K562 (cell line): ENCODE measurements around the gene SETD3. TPM values are rescaled to one million over a fixed set of nuclear protein-coding genes. Genes with fewer than 3 reads are reported as not detected.
A peak's percentile ranks its signal among the peaks of the same experiment; 100 is the strongest.

Experiments
- ARID1B ChIP-seq: fragments of 450-650 bp; IDR thresholded peaks from 2 replicates; pipeline ENCODE4 v1.6.1; 2016; ENCODE audit warnings: antibody characterized with exemption, mild to moderate bottlenecking, inconsistent platforms
- CHD2 ChIP-seq: IDR thresholded peaks from 2 replicates; pipeline ENCODE4 v1.6.1; 2011; ENCODE audit warnings: low read depth, low read length
- DDX20 ChIP-seq: fragments of 450-650 bp; IDR thresholded peaks from 2 replicates; pipeline ENCODE4 v1.6.1; 2016; ENCODE audit warnings: missing genetic modification characterization, low read depth, mild to moderate bottlenecking, missing compliant biosample characterization, moderate library complexity
- ETV6 ChIP-seq, 3 experiments: fragments of 150-350 bp in 1 of 3; sonication (generic) in 1 of 3; formaldehyde crosslinking in 1 of 3; IDR thresholded peaks; 2 replicates each; pipeline versions ENCODE4 v1.6.1 to v1.8.0; 2014 to 2022; ENCODE audit warnings: borderline replicate concordance in 2 of 3, low read depth in 2 of 3, antibody characterized with exemption in 1 of 3, low read length in 1 of 3, mild to moderate bottlenecking in 1 of 3, missing genetic modification reagents in 1 of 3
- FOXM1 ChIP-seq, 2 experiments: fragments of 450-650 bp in 1 of 2; sonication (generic) in 1 of 2; formaldehyde crosslinking in 1 of 2; IDR thresholded peaks; 2 replicates each; pipeline versions ENCODE4 v1.6.1 to v1.9.0; 2017 to 2022; ENCODE audit warnings: low read depth in 2 of 2, mild to moderate bottlenecking in 2 of 2, missing genetic modification reagents in 1 of 2, moderate library complexity in 1 of 2
- IRF1 ChIP-seq: sonication (generic); formaldehyde crosslinking; IDR thresholded peaks from 2 replicates; pipeline ENCODE4 v1.8.0; 2022; ENCODE audit warnings: missing genetic modification reagents, mild to moderate bottlenecking, borderline replicate concordance
- NFE2L1 ChIP-seq: fragments of 450-650 bp; IDR thresholded peaks from 2 replicates; pipeline ENCODE4 v1.6.1; 2016; ENCODE audit warnings: missing genetic modification characterization, low read depth, mild to moderate bottlenecking, missing compliant biosample characterization, moderate library complexity, borderline replicate concordance
- NFRKB ChIP-seq: fragments of 450-650 bp; IDR thresholded peaks from 2 replicates; pipeline ENCODE4 v1.6.1; 2016; ENCODE audit warnings: low read depth
- PKNOX1 ChIP-seq: fragments of 450-650 bp; IDR thresholded peaks from 2 replicates; pipeline ENCODE4 v1.6.1; 2016
- POLR2A ChIP-seq: fragments of 450-650 bp; conservative IDR thresholded peaks from 2 replicates; pipeline ENCODE4 v1.6.1; 2016
- RCOR1 ChIP-seq, 2 experiments: IDR thresholded peaks; 2 replicates each; pipeline ENCODE4 v1.6.1; 2012; ENCODE audit warnings: low read depth in 2 of 2, low read length in 2 of 2, borderline replicate concordance in 1 of 2, improper control_type of control experiment in 1 of 2
- RFX1 ChIP-seq: fragments of 450-650 bp; IDR thresholded peaks from 2 replicates; pipeline ENCODE4 v1.6.1; 2016; ENCODE audit warnings: mild to moderate bottlenecking, moderate library complexity
- SUPT5H ChIP-seq: fragments of 450-650 bp; IDR thresholded peaks from 2 replicates; pipeline ENCODE4 v1.6.1; 2016
- THRAP3 ChIP-seq: fragments of 450-650 bp; IDR thresholded peaks from 2 replicates; pipeline ENCODE4 v1.6.1; 2016; ENCODE audit warnings: mild to moderate bottlenecking, inconsistent platforms, borderline replicate concordance
- USF2 ChIP-seq: sonication (generic); formaldehyde crosslinking; IDR thresholded peaks from 2 replicates; pipeline ENCODE4 v1.5.0; 2020; ENCODE audit warnings: missing genetic modification reagents
- ZBTB34 ChIP-seq: fragments of 250-450 bp; sonication (Bioruptor Pico); IDR thresholded peaks from 2 replicates; pipeline ENCODE4 v1.8.0; 2021; ENCODE audit warnings: mild to moderate bottlenecking, moderate library complexity
- ZNF197 ChIP-seq: fragments of 200-800 bp; sonication (Bioruptor generic); IDR thresholded peaks from 2 replicates; pipeline ENCODE4 v1.6.1; 2016; ENCODE audit warnings: low read depth, missing genetic modification characterization, missing compliant biosample characterization
- ZNF584 ChIP-seq: fragments of 200-800 bp; sonication (Bioruptor generic); IDR thresholded peaks from 2 replicates; pipeline ENCODE4 v1.6.1; 2016; ENCODE audit warnings: low read depth, mild to moderate bottlenecking, missing genetic modification characterization, missing compliant biosample characterization
- ZNF592 ChIP-seq: fragments of 450-650 bp; IDR thresholded peaks from 2 replicates; pipeline ENCODE4 v1.6.1; 2017; ENCODE audit warnings: antibody characterized with exemption, mild to moderate bottlenecking
- polyA plus RNA-seq, 8 experiments: library from polyadenylated mRNA; depleted of rRNA in 4 of 8; stranded (reverse) in 5 of 8; unstranded in 3 of 8; fragments of >200 nt; fragmentation: Nextera tagmentation in 2 of 8; fragmentation: Illumina TruSeq in 1 of 8; extraction: Ambion mirVana in 2 of 8; extraction: Trizol in 1 of 8; gene quantifications; 2 replicates each; pipeline versions ENCODE4 v1.2.1 to v1.2.3, GENCODE V29; 2011 to 2014; ENCODE audit warnings: inconsistent platforms in 1 of 8, missing spikeins in 1 of 8
- total RNA-seq, 7 experiments: library from RNA; depleted of rRNA in 6 of 7; stranded (reverse); fragments of >200 nt in 6 of 7; fragmentation: Illumina TruSeq in 2 of 7; extraction: Trizol in 2 of 7; gene quantifications; 2 replicates each; pipeline versions ENCODE4 v1.2.1 to v1.2.3, GENCODE V29; 2011 to 2021; ENCODE audit warnings: low replicate concordance in 1 of 7

The SETD3 gene
- total and polyA plus RNA-seq, 9 of the 15 experiments (the other 6 are each of a cell fraction or from before 2014, with no cell fraction given) = 8.5 to 35.9 (median 26.5) TPM

- TF ChIP-seq ZBTB34 = no peak
- TF ChIP-seq PKNOX1 = peak; percentile 95
- TF ChIP-seq SUPT5H = peak; percentile 91
- no peak for TF ChIP-seq ZNF584
- TF ChIP-seq DDX20 = no peak
- TF ChIP-seq RCOR1 (IDR thresholded peaks at IDR 0.05; ENCODE audit: borderline replicate concordance in 1 of 2, low read depth in 2 of 2, low read length in 2 of 2) = no peak
- TF ChIP-seq POLR2A = peak; percentile 92
- TF ChIP-seq RFX1 = no peak
- no peak for TF ChIP-seq NFE2L1 (tag)
- TF ChIP-seq IRF1 (CRISPR knock-in tag) = no peak
- TF ChIP-seq ETV6 (IDR thresholded peaks at IDR 0.05; ENCODE audit: borderline replicate concordance in 1 of 2, low read depth in 2 of 2, low read length in 1 of 2) = no peak
- no peak for TF ChIP-seq ETV6 (CRISPR knock-in tag; IDR thresholded peaks at IDR 0.05; ENCODE audit: borderline replicate concordance)
- no peak for TF ChIP-seq ZNF197 (CRISPR knock-in tag)
- no peak for TF ChIP-seq ARID1B
- no peak for TF ChIP-seq ZNF592
- TF ChIP-seq FOXM1 (IDR thresholded peaks at IDR 0.05; ENCODE audit: low read depth) = no peak
- no peak for TF ChIP-seq FOXM1 (CRISPR knock-in tag; IDR thresholded peaks at IDR 0.05; ENCODE audit: low read depth)
- no peak for TF ChIP-seq USF2 (CRISPR knock-in tag)
- TF ChIP-seq NFRKB = peak; percentile 75
- peak; percentile 58; the same call in 1 of the 2 replicates for TF ChIP-seq CHD2
- no peak for TF ChIP-seq THRAP3
These were observed 472 bp upstream of the SETD3 start, which contains the start of gene CCNK (continued) for GRCh38 chr14:99480917-99481744.
